HG02798 (cell line): Measurements from ENCODE around the gene HAPLN2.
A peak's percentile ranks its signal among the peaks of the same experiment; 100 is the strongest.
"Not testable (repeated sequence)": the region's sequence is repeated elsewhere in the genome, so short reads cannot be mapped to it uniquely, and the experiment has no call there.

Experiments
- ATAC-seq: cut with Tn5 transposase; IDR thresholded peaks from one replicate; pipeline ENCODE4 v1.9.1; 2021; ENCODE audit warnings: mild to moderate bottlenecking; ENCODE audit not compliant: unreplicated experiment, poor library complexity

The HAPLN2 gene

DNA sequence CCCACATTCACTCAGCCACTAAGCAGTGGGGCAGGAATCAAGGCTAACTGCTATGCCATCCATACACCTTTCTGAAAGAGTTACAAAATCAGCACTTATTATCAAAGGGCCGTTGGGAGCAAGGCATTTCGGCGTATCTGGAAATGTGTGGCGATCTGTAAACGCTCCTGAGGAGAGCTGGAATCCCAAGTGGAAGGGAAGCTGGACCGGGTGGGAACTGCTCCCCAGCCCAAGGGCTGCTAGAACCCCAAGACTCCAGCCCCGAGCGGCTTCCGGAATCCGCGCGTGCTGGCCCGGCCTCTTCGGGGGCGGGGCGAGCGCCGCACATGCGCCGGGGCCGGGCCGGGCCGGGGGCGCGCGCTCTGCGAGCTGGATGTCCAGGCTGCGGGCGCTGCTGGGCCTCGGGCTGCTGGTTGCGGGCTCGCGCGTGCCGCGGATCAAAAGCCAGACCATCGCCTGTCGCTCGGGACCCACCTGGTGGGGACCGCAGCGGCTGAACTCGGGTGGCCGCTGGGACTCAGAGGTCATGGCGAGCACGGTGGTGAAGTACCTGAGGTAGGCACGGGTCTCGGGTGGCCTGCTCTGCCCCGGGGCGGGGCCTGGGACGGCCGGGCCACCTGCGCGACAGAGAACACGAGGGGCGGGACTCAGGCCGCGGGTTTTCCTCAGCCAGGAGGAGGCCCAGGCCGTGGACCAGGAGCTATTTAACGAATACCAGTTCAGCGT is 27.6 kb upstream of the HAPLN2 start, which contains the start of gene NAXE:
TSS of gene NAXE (plus strand) at position 345 of the 726 bp plus-strand sequence. CDS start at position 374, 29 bp downstream.
- peak; percentile 93 for ATAC-seq

DNA sequence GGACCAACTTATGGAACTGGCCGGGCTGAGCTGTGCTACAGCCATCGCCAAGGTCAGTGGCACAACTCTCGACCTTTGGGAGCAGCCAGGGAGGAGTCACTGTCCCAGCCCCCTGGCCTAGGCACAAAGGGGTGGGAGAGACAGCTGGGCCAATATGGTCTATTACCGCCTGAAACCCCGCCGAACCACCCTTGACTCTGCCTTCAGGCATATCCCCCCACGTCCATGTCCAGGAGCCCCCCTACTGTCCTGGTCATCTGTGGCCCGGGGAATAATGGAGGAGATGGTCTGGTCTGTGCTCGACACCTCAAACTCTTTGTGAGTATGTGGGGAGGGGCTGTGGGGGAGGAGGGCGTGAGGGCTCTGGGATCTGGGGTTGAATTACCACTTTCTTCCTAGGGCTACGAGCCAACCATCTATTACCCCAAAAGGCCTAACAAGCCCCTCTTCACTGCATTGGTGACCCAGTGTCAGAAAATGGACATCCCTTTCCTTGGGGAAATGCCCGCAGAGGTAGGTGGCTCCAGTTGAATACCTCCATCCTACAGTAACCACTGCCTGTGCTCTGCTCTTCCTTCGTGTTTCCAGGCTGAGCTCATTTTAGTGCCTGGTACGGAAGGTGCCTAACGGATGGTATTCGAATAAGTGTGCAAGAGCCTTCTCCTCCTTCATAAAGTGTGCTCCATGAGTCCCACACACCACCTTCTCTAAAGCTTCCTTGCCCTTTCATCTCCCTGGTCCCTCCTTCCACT is 26.9 kb upstream of the HAPLN2 start:
- no peak for ATAC-seq

DNA sequence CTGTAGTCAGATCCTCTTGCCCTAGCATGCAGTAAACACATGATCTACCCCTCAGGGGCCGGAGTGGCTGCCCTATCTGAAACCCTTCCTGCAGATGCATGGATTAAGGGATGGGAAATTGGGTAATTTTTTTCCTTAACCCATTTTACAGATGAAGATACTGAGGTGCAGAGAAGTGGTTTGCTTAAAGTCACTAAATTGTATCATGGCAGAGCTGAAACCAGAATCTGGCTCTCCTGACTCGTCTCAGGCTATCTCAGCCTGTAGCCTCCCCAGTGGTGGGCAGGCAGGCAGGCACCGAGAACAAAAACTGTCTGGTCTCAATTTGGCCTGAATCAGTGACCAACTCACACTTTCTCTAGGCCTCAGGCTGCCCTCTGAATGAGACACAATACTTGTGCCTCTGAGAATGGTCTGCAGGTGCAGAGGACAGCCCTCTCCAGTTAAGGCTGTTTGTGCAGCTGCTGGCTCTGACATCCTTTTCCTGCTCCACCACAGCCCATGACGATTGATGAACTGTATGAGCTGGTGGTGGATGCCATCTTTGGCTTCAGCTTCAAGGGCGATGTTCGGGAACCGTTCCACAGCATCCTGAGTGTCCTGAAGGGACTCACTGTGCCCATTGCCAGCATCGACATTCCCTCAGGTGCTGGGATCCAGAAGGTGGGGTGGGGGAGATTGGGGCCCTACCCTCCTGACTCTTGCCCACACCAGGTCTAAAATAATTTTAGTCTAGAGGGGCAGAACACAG is 26.1 kb upstream of the HAPLN2 start:
- no peak for ATAC-seq

DNA sequence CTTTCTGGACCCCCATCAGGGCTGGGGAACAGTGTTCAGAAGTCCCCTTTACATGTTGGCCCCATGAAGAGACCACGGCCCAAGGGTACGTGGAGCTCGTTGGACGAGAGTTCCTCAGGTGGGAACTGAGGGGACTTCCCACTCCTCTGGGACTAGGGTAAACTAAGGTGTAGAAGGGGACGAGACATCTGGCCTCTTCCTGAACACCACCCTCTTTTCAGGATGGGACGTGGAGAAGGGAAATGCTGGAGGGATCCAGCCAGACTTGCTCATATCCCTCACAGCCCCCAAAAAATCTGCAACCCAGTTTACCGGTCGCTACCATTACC is 25.6 kb upstream of the HAPLN2 start:
- no peak for ATAC-seq

DNA sequence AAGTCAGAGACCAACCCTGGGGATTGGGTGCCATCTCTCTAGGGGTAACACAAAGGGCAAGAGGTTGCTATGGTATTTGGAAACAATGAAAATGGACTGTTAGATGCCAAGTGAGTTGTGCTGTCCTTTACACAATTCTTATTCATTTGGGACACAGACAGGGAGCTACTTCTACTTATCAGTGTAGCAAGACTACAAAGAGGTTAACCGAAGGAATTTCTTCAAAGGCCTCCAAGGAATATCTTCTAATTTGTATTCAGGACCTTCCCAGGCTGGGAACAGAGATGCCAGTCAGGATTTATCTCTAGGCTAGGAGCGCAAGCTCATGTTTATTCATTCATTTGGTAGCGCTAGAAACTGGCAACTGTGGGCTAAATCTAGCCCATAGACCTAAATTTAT is 25.0 kb upstream of the HAPLN2 start:
- ATAC-seq: no peak

DNA sequence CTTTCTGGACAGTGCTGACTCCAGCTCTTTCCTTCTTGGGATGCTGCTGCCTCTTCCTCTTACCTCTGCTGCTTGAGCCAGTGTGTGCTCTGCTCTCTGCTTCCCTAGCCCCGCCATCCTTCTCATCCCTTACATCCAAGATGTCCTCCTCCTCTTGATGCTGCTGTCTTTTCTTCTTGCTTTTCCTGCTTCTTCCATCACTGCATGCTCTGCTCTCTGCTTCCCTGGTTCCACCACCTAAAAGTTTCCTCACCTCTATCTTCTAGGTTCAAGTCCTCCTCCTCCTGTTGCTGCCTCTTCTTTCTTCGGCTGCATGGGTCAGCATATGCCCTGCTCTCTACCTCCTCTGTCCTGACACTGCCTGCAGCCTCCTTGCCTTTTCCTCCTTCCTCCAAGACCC is 24.2 kb upstream of the HAPLN2 start:
- ATAC-seq: no peak

DNA sequence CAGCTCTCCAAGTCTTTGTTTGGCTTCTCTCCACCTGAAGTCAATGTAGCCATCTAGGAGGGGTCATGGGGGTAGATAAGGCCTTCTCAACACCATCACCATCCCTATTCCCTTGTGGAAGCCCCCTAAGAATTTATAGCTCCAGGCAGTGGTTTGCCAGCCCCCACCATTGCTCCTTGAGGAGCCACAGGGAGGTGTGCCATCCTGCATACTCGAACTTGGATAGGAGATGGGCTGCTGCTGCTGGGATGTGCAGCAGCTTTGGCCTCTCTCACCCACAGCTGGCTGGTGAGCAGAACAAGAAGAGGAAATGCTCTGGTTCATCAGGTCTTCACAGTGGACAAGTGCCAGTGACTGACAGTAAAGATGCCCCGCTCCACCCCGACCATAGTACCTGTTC is 22.8 kb upstream of the HAPLN2 start:
- ATAC-seq: no peak

DNA sequence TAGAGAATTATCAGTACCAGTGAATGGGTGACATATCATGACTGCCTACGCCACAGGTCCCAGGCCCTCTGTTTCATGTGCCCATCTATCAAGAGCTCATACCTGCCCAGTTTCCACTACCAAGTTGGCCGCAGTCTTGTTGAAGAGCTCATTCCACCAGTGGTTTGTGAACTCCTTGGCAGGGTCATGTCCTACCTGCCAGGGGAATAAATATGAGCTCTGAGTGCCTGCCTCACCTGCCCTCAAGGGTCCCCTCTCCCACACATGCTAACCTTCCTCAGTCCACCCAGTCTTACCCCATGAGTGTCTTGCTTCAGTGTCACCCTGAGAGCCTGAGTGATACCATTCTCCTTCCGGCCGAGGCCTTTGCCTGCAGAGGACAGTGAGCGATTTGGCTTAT is 21.1 kb upstream of the HAPLN2 start:
- no peak for ATAC-seq

DNA sequence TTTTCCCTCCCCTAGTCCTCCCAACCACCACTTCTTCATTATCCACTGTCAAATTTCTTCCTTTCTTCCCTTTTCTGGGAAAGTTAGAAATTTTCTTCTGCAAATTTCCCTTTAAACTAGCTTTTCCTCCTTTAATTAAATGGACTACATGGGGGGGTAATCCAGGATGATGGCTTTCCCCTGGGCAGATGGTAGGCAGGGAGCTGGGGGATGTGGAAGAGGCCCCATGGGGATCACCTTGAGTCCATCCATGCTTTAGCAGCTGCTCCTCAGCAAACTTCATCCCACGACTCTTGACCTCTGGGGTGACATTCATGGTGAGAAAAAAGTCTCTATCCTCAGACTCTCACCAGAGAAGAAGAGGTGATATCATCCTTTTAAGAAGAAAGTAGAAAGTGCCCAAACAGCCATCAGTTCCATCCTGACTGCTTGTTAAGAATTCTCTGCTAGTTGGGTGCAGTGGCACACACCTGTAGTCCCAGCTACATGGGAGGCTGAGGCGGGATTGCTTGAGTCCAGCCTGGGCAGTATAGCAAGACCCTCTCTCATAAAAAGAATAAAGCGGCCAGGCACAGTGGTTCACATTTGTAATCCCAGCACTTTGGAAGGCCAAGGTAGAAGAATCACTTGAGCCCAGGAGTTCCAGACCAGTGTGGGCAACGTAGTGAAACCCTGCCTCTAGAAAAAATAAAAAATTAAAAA is 20.3 kb upstream of the HAPLN2 start:
- no peak for ATAC-seq

DNA sequence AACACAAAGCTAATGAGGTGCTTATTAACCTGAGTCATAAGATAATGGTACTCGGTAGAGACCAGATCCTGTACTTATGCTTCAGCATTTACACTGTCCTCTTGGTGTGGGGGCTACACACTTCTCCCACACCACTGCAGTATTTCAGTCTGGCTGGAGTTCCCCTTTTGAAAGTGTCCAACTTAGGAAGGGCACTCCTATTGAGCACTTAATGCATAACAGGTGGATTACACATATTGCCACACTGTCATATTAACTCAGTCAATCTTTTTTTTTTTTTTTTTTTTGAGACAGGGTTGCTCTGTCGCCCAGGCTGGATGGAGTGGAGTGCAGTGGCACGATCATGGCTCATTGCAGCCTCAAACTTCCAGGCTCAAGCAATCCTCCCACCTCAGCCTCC is 19.4 kb upstream of the HAPLN2 start:
- no peak for ATAC-seq

DNA sequence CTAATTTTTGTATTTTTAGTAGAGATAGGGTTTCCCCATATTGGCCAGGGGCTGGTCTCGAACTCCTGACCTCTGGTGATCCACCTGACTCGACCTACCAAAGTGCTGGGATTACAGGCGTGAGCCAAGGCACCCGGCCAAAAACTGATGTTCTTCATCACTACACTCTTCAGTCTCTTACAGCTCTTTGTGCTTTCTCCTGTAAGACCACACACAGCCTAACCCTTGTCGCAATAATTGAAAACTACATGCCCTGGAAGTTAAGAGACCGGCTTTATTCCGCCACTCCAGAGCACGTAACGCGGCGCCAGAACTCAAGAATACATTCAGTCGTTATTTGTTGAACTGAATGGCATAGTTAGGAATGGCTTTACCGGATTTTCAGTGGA is 18.5 kb upstream of the HAPLN2 start:
- no peak for ATAC-seq

DNA sequence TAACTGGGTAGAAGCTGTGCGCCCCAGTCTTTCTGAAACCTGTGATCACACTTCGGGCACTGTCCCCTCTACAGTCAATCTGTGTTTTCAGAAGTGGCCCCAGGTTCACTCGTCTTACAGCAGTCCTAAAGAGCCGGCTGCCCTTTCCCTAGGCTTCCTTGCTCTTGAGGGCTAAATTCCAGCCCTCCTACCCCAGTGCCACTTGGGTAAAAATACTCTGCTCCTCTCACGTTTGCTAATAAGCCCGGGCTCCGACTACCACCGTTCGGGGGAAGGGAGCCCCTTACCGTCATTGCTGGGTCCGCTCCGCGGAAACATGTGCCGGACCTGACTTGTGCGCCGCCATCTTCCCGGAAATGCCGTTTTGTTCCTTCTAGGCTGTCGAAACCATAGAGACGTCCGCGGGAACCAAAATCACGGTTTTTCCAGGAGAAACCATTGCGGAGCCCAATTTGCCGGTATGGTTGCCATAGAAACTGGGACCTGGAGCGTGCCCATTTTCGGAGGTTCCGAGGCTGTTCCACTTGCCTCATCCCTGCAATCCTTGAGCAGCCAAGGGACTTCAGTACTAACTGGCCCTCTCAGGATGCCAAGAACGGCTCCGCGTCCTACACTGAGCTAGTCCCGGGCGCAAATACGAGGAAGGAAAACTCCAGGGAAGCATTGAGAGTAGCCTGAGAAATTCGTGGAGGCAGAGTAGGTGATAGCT is 17.9 kb upstream of the HAPLN2 start, which contains the start of gene GPATCH4:
TSS of gene GPATCH4 (minus strand) at position 358 of the 709 bp plus-strand sequence.
- peak; percentile 78 for ATAC-seq

DNA sequence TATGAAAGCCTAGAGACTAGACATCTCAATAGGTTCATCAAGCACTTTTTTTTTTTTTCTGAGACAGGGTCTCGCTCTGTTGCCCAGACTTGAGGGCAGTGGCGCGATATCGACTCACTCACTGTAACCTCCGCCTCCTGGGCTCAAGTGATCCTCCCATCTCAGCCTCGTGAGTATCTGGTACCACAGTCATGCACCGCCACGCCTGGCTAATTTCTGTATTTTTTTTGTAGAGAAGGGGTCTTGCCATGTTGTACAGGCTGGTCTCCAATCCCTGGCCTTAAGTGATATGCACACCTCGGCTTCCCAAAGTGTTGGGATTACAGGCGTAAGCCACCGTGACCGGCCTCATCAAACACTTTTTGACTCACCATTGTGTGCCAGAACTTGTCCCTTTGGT is 17.3 kb upstream of the HAPLN2 start:
- ATAC-seq: peak; percentile 8

DNA sequence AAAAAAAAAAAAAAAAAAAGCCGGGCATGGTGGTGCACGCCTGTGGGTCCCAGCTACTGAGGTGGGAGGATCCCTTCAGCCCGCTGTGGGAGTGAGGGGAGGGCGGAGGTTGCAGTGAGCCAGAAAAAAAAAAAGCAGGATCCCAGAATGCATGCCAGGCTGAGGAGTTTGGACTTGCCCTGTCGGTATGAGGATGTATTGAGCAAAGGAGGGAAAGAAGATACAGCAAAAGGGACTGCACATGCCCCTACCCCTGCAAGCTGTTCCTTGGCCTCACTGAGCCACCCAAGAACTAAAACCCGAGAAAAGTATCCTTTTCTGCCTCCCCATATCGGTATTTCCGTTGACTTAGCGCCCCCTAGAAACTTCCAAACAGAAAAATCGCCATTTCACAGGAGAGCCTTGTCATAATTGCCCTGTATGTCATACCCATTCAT is 16.6 kb upstream of the HAPLN2 start:
- no peak for ATAC-seq

DNA sequence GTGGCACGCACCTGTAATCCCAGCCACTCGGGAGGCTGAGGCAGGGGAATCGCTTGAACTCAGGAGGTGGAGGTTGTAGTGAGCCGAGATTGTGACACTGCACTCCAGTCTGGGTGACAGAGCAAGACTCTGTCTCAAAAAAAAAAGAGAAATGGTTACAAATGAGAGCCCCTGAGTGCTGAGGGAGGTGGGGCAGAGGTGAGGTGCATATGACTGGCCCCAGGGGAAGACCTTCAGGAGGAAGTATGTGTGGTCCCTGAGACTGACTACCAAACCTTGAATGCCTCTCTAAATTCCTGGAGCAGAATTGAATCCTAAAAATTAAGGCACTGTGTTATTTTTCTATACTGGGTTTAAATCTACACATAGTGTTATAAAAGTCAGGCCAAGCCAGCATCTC is 11.9 kb upstream of the HAPLN2 start:
- not testable (repeated sequence) for ATAC-seq

DNA sequence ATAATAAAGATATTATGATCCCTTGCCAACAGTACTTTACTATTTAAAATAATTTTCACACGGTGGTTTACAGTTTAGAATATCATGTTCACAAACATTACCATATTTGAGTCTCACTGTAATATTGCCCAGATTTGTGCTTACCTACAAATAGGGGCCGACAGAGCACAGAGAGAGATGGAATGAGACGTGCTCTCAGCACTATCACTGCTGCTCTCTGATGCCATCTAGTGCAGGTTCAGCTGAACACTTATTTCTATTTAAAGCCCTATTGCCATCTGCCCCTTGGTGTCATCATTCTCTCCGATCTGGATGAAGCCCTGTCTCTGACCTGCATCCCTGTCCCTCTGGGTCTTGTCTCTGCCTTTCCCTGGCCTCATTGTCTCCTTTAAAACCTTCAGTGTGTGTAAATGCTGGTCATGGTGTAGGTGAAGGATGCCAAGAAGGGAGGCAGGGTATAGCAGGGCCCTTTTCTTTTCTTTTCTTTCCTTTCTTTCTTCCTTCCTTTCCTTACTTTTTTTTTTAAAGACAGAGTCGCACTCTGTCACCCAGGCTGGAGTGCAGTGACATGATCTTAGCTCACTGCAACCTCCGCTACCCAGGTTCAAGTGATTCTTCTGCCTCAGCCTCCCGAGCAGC is 11.1 kb upstream of the HAPLN2 start:
- ATAC-seq: peak; percentile 76

DNA sequence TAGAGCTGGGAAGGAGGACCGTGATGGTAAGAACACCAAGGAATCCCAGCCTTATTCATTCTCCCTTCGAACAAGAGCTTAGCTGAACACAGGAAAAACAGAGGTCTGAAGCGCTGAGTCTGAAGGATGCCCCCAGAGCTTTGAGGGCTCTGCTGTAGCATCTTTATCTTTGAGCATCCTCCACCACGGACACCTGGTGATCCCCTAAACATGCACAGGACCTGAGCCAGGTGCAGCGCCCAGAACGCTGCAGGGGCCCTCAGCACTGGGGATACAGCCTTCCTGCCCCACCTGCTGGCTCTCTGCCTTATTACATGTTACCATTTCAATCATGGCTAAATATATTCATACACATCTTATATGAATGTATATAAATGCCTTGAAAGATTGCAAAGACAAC is 10.2 kb upstream of the HAPLN2 start:
- peak; percentile 69 for ATAC-seq

DNA sequence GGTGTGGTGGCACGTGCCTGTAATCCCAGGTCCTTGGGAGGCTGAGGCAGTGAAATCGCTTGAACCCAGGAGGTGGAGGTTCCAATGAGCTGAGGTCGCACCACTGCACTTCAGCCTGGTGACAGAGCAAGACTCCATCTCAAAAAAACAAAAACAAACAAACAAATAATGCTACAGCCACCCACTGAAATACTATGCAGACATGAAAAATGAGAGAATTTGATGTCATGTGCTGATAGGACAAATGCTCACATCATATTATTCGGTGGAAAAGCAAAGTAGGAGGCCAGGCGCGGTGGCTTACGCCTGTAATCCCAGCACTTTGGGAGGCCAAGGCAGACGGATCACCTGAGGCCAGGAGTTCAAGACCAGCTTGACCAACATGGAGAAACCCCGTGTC is 9.1 kb upstream of the HAPLN2 start:
- ATAC-seq: not testable (repeated sequence)

DNA sequence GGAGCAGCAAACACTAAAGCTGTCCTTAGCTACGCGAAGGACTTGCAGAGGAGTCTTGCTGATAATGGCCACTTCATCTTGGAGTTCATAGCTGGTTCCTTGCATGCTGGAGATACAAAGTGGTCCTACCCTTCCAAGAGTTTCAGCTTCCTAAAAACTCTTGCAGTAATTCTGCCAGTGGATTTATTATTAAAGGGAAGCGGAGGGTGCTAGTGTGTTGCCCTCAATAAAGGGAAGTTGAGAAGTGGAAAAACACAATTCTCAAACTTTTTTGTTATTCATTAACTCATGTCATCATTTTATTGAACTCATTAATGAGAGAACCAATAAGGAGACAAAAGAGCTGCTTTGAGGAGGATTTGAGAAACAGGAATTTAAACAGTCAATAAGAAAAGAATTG is 6.5 kb upstream of the HAPLN2 start:
- no peak for ATAC-seq
